K562 (cell line): ENCODE measurements around the gene POMP. TPM values are rescaled to one million over a fixed set of nuclear protein-coding genes. Genes with fewer than 3 reads are reported as not detected.

Experiments
- ARID1B ChIP-seq: fragments of 450-650 bp; IDR thresholded peaks from 2 replicates; pipeline ENCODE4 v1.6.1; 2016; ENCODE audit warnings: antibody characterized with exemption, mild to moderate bottlenecking, inconsistent platforms
- DIDO1 ChIP-seq: fragments of 450-650 bp; IDR thresholded peaks from 2 replicates; pipeline ENCODE4 v1.6.1; 2016; ENCODE audit warnings: low read depth, missing biosample characterization, missing genetic modification characterization
- NCOR1 ChIP-seq: fragments of 450-650 bp; IDR thresholded peaks from 2 replicates; pipeline ENCODE4 v1.6.1; 2016; ENCODE audit warnings: mild to moderate bottlenecking, moderate library complexity
- PKNOX1 ChIP-seq: fragments of 450-650 bp; IDR thresholded peaks from 2 replicates; pipeline ENCODE4 v1.6.1; 2016
- RAD21 ChIP-seq, 2 experiments: fragments of 250-450 bp in 1 of 2; fragments of 450-650 bp in 1 of 2; sonication (Bioruptor Pico) in 1 of 2; formaldehyde crosslinking in 1 of 2; IDR thresholded peaks in 1 of 2; conservative IDR thresholded peaks in 1 of 2; 2 replicates each; pipeline versions ENCODE4 v1.4.0 to v1.8.0; 2020 to 2022; ENCODE audit warnings: mild to moderate bottlenecking in 2 of 2, moderate library complexity in 1 of 2
- RBM39 ChIP-seq: fragments of 200-400 bp; formaldehyde crosslinking; optimal IDR thresholded peaks from 2 replicates; pipeline ENCODE3; 2018; ENCODE audit warnings: low read depth, low read length
- REST ChIP-seq, 2 experiments: fragments of 450-650 bp; formaldehyde crosslinking in 1 of 2; IDR thresholded peaks; 2 replicates each; pipeline versions ENCODE4 v1.4.0 to v1.6.1; 2014 to 2020; ENCODE audit warnings: mild to moderate bottlenecking in 2 of 2, borderline replicate concordance in 1 of 2, low read depth in 1 of 2
- TARDBP ChIP-seq: fragments of 450-650 bp; IDR thresholded peaks from 2 replicates; pipeline ENCODE4 v1.6.1; 2016
- polyA plus RNA-seq, 8 experiments: library from polyadenylated mRNA; depleted of rRNA in 4 of 8; stranded (reverse) in 5 of 8; unstranded in 3 of 8; fragments of >200 nt; fragmentation: Nextera tagmentation in 2 of 8; fragmentation: Illumina TruSeq in 1 of 8; extraction: Ambion mirVana in 2 of 8; extraction: Trizol in 1 of 8; gene quantifications; 2 replicates each; pipeline versions ENCODE4 v1.2.1 to v1.2.3, GENCODE V29; 2011 to 2014; ENCODE audit warnings: inconsistent platforms in 1 of 8, missing spikeins in 1 of 8
- total RNA-seq, 7 experiments: library from RNA; depleted of rRNA in 6 of 7; stranded (reverse); fragments of >200 nt in 6 of 7; fragmentation: Illumina TruSeq in 2 of 7; extraction: Trizol in 2 of 7; gene quantifications; 2 replicates each; pipeline versions ENCODE4 v1.2.1 to v1.2.3, GENCODE V29; 2011 to 2021; ENCODE audit warnings: low replicate concordance in 1 of 7
- TF ChIP-seq, protein P1 (sequence below): sonication (generic); IDR thresholded peaks from 2 replicates; pipeline ENCODE4 v1.6.1; 2016
- TF ChIP-seq, protein P2 (sequence below), 2 experiments: IDR thresholded peaks in 1 of 2; conservative IDR thresholded peaks in 1 of 2; 2 replicates each; pipeline ENCODE4 v1.6.1; 2016; ENCODE audit warnings: low read depth in 2 of 2, mild to moderate bottlenecking in 1 of 2, missing compliant biosample characterization in 1 of 2, missing genetic modification characterization in 1 of 2, moderate library complexity in 1 of 2
- TF ChIP-seq, protein P3 (sequence below): IDR thresholded peaks from 2 replicates; pipeline ENCODE4 v1.6.1; 2016; ENCODE audit warnings: missing genetic modification characterization, missing compliant biosample characterization

The POMP gene
- total and polyA plus RNA-seq, 9 of the 15 experiments (the other 6 are each of a cell fraction or from before 2014, with no cell fraction given): 69.2 to 647 (median 118) TPM

DNA sequence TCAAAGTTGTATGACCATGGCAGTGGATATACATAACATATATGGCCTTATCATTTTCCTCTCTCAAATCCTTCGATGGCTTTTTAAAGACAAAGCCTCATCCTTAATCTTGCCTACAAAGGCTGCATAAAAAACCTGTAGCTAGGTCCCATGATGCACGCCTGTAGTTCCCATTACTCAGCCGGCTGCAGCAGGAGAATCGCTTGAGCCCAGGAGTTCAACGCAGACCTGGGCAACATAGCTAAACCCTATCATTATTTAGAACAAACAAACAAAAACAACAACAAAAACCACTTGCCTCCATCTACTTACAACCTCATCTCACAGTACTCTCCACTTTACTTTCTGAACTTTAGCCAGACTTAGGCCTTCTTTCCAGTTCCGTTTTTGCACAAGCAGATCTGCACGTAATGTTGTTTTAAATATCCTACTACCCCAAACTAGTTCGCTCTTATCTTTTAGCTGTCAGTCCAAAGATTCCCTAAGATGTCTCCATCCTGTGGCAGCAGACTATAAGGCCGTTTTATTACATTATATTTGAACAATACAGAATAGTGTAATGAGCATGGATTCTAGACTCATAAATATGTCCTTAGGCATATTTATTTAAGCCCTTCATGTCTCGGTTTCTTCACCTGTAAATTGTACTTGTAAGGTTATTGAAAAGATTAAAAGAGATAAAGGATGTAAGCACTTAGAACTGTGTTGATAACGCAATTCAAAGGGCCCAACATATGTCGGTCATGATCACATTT lies 969 bp upstream of the POMP start (continued):
- TF ChIP-seq RAD21 (CRISPR knock-in tag; conservative IDR thresholded peaks at IDR 0.05 in 1 of 2, IDR thresholded peaks at IDR 0.05 in 1 of 2) (peak; percentile 20 to 27; a peak in 2 of 4 replicates), TARDBP (no peak), RBM39 (no peak), PKNOX1 (peak; percentile 79), DIDO1 (tag) (no peak), NCOR1 (no peak), REST (IDR thresholded peaks at IDR 0.05; ENCODE audit: borderline replicate concordance) (peak; percentile 27; the same call in 1 of the 2 replicates), REST (CRISPR knock-in tag; IDR thresholded peaks at IDR 0.05; ENCODE audit: low read depth) (no peak), ARID1B (no peak)
- TF ChIP-seq, protein P1, sequence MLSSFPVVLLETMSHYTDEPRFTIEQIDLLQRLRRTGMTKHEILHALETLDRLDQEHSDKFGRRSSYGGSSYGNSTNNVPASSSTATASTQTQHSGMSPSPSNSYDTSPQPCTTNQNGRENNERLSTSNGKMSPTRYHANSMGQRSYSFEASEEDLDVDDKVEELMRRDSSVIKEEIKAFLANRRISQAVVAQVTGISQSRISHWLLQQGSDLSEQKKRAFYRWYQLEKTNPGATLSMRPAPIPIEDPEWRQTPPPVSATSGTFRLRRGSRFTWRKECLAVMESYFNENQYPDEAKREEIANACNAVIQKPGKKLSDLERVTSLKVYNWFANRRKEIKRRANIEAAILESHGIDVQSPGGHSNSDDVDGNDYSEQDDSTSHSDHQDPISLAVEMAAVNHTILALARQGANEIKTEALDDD: peak; percentile 65
- TF ChIP-seq, protein P2, sequence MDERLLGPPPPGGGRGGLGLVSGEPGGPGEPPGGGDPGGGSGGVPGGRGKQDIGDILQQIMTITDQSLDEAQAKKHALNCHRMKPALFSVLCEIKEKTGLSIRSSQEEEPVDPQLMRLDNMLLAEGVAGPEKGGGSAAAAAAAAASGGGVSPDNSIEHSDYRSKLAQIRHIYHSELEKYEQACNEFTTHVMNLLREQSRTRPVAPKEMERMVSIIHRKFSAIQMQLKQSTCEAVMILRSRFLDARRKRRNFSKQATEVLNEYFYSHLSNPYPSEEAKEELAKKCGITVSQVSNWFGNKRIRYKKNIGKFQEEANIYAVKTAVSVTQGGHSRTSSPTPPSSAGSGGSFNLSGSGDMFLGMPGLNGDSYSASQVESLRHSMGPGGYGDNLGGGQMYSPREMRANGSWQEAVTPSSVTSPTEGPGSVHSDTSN (CRISPR knock-in tag; IDR thresholded peaks at IDR 0.05; ENCODE audit: low read depth): no peak; the same call in 1 of the 2 replicates
- TF ChIP-seq, protein P2 (tag; conservative IDR thresholded peaks at IDR 0.05; ENCODE audit: low read depth): peak; percentile 43
- TF ChIP-seq, protein P3, sequence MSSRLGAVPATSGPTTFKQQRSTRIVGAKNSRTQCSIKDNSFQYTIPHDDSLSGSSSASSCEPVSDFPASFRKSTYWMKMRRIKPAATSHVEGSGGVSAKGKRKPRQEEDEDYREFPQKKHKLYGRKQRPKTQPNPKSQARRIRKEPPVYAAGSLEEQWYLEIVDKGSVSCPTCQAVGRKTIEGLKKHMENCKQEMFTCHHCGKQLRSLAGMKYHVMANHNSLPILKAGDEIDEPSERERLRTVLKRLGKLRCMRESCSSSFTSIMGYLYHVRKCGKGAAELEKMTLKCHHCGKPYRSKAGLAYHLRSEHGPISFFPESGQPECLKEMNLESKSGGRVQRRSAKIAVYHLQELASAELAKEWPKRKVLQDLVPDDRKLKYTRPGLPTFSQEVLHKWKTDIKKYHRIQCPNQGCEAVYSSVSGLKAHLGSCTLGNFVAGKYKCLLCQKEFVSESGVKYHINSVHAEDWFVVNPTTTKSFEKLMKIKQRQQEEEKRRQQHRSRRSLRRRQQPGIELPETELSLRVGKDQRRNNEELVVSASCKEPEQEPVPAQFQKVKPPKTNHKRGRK (tag): no peak
